HUES6 (cell line): ENCODE results near the gene RPS6KA4.
A peak's percentile ranks its signal among the peaks of the same experiment; 100 is the strongest.

Source experiments
- H3K27ac ChIP-seq: 2 replicates; pipeline ENCODE4 v1.7.0; 2013; ENCODE audit warnings: low read depth, mild to moderate bottlenecking, low read length, inconsistent platforms
- H3K27me3 ChIP-seq: 2 replicates; pipeline ENCODE4 v1.6.1; 2013; ENCODE audit warnings: low read length; ENCODE audit not compliant: control insufficient read depth, insufficient read depth
- H3K36me3 ChIP-seq: 2 replicates; pipeline ENCODE4 v1.6.1; 2013; ENCODE audit warnings: low read length; ENCODE audit not compliant: control insufficient read depth, insufficient read depth
- H3K4me1 ChIP-seq: 2 replicates; pipeline ENCODE4 v1.6.1; 2013; ENCODE audit warnings: low read length; ENCODE audit not compliant: control insufficient read depth, insufficient read depth
- H3K4me3 ChIP-seq: 2 replicates; pipeline ENCODE4 v1.5.1; 2013; ENCODE audit warnings: low read depth, low read length
- H3K9ac ChIP-seq: one replicate; pipeline ENCODE4 v1.6.1; 2013; ENCODE audit warnings: mild to moderate bottlenecking, low read length
- H3K9me3 ChIP-seq: 2 replicates; pipeline ENCODE4 v1.6.1; 2013; ENCODE audit warnings: low read depth, low read length; ENCODE audit not compliant: control insufficient read depth, insufficient read depth

Gene RPS6KA4

GRCh38 chr11:64331569-64332371 lies 27.2 kb upstream of the RPS6KA4 start:
- no peak overlapping the region for H3K4me3 ChIP-seq
- H3K9me3 ChIP-seq = no peaks in the 10 kb centered on the region
- no peaks in the 10 kb centered on the region for H3K27me3 ChIP-seq
- H3K9ac ChIP-seq = peak overlapping the region; percentile 0
- H3K36me3 ChIP-seq = no peaks in the 10 kb centered on the region
- H3K4me1 ChIP-seq = peaks cover 16% of the 10 kb centered on the region
- H3K27ac ChIP-seq = no peak overlapping the region

DNA sequence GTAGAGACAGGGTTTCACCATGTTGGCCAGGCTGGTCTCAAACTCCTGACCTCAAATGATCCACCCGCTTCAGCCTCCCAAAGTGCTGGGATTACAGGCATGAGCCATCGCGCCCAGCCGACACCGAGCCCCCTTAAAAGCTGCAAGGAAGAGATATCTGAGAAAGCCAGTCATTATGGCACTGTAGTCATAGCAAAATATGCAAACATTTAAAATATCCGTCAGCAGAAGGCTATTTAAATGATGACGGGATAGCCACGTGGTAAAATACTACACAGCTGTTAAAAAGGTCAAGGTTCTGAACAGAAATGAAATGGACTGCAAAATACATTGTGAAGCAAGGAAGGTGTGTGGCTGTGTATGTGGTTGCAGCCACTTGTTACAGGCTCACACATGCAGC lies 25.4 kb upstream of the RPS6KA4 start:
- no peaks in the 10 kb centered on the region for H3K9me3 ChIP-seq
- H3K27ac ChIP-seq = no peak overlapping the region
- H3K27me3 ChIP-seq = no peaks in the 10 kb centered on the region
- H3K9ac ChIP-seq = no peak overlapping the region
- H3K36me3 ChIP-seq = no peaks in the 10 kb centered on the region
- H3K4me1 ChIP-seq = peaks cover 16% of the 10 kb centered on the region
- no peak overlapping the region for H3K4me3 ChIP-seq

- Histone ChIP-seq H3K9ac (no peak overlapping the region), H3K27ac (no peak overlapping the region), H3K36me3 (no peaks in the 10 kb centered on the region), H3K27me3 (no peaks in the 10 kb centered on the region), H3K4me3 (no peak overlapping the region), H3K9me3 (no peaks in the 10 kb centered on the region), H3K4me1 (peaks cover 16% of the 10 kb centered on the region)
Observed at GRCh38 chr11:64334764-64335735, 23.9 kb upstream of the RPS6KA4 start.

GRCh38 chr11:64337538-64338249 lies 21.3 kb upstream of the RPS6KA4 start:
- H3K4me3 ChIP-seq = no peak overlapping the region
- H3K9ac ChIP-seq = no peak overlapping the region
- H3K27ac ChIP-seq = no peak overlapping the region
- no peaks in the 10 kb centered on the region for H3K27me3 ChIP-seq
- no peaks in the 10 kb centered on the region for H3K36me3 ChIP-seq
- no peaks in the 10 kb centered on the region for H3K9me3 ChIP-seq
- H3K4me1 ChIP-seq = peaks cover 12% of the 10 kb centered on the region

GRCh38 chr11:64338716-64339115 lies 20.2 kb upstream of the RPS6KA4 start:
- Histone ChIP-seq H3K27me3 (no peaks in the 10 kb centered on the region), H3K27ac (no peak overlapping the region), H3K4me3 (no peak overlapping the region), H3K9me3 (no peaks in the 10 kb centered on the region), H3K9ac (no peak overlapping the region), H3K4me1 (peaks cover 20% of the 10 kb centered on the region), H3K36me3 (no peaks in the 10 kb centered on the region)

DNA sequence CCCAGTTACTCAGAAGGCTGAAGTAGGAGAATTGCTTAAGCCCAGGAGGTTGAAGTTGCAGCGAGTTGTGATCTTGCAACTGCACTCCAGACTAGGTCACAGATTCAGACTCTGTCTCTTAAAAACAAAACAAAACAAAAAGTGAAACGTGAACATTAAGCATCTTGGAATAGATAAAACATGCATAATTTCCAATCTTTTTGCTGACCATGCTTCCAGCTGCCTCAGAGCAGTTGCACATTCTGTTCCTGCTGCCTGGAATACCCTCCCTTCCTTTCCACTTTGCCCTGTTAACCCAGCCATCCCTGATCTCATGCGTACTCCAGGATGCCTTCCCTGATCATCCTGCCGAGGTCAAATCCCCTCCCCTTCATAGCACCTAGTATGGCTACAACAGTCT lies 19.7 kb upstream of the RPS6KA4 start:
- Histone ChIP-seq H3K27me3 (no peaks in the 10 kb centered on the region), H3K9me3 (no peaks in the 10 kb centered on the region), H3K27ac (no peak overlapping the region), H3K9ac (no peak overlapping the region), H3K4me3 (no peak overlapping the region), H3K4me1 (peaks cover 20% of the 10 kb centered on the region), H3K36me3 (no peaks in the 10 kb centered on the region)

DNA sequence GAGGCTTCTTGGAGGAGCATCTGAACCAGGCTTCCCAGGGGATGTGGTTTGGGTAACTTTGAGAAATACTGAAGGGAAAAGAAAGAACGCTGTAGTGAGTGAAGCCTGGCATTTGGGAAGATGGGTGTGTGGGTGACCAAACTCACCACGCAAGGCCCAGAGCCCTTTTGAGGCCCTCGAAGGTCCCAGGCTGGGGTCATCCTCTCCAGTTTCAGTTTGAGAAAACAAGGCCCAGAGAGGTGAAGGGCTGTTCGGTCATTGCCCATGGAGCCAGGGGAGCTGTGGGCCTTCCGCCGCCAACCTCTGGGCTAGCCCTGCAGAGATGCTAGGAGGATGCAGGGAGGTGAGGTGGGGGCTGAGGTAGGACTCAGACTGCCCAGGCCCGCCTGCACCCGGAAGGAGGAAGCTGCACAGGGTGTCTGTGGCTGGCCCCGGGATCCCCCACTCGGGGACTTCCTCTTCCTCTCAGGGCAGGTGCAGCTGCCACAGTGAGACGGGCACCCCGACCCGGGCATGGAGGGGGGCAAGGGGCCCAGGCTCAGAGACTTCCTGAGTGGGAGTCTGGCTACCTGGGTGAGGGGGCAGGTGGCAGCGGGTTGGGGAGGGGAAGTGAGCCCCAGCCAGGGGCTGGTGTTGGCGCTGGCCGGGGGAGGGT lies 19.1 kb upstream of the RPS6KA4 start, which contains the start of gene CCDC88B:
Gene CCDC88B (plus strand): TSS at position 451 of the 655 bp plus-strand sequence. CDS start 63 bp downstream, at position 514.
- Histone ChIP-seq H3K27me3 (no peaks in the 10 kb centered on the region), H3K9ac (no peak within 1 kb of the TSS), H3K36me3 (no peaks in the 10 kb centered on the region), H3K4me3 (peak within 1 kb of the TSS; percentile 76), H3K9me3 (no peaks in the 10 kb centered on the region), H3K27ac (no peak within 1 kb of the TSS), H3K4me1 (peaks cover 20% of the 10 kb centered on the region)

DNA sequence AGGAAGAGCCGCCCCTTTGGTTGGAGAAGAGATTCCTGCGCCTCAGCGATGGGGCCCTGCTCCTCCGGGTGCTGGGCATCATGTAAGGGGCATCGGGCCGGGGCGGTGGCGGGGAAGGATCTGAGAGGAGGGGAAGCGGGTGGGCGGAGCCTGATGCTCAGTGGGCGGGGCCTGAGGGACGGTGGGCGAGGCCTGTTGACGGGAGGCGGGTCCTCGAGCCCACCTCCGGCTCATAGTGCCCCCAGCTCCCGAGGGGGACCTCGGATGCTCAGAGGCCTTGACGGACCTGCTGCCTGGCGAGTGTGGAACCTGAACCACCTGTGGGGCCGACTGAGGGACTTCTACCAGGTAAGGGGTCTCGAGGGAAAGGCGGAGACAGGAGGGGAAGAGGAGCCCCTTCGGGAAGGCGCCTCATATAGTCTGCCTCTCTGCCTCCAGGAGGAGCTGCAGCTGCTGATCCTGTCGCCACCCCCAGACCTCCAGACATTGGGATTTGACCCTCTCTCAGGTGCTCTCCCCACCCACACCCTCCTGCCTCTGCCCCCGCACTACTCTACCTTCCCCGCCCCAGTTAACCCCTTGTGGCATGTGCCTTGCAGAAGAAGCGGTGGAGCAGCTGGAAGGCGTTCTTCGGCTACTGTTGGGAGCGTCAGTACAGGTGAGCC lies 18.2 kb upstream of the RPS6KA4 start:
- Histone ChIP-seq H3K27me3 (no peaks in the 10 kb centered on the region), H3K4me1 (peaks cover 20% of the 10 kb centered on the region), H3K9ac (no peak overlapping the region), H3K27ac (no peak overlapping the region), H3K9me3 (no peaks in the 10 kb centered on the region), H3K36me3 (no peaks in the 10 kb centered on the region), H3K4me3 (peak overlapping the region; percentile 76)

DNA sequence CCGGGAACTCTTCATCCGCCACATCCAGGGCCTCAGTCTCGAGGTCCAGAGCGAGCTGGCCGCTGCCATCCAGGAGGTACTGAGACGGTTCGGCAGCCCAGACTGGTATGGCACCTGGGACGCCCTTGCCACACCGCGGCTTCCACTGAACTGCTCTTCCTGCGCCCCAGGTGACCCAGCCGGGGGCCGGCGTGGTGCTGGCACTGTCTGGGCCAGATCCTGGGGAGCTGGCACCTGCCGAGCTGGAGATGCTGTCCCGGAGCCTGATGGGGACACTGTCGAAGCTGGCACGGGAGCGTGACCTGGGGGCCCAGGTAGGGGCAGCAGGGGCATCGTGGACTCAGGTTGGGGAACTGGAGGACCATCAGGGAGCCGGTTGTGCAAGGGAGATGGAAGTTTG lies 17.5 kb upstream of the RPS6KA4 start:
- H3K9ac ChIP-seq = no peak overlapping the region
- H3K4me1 ChIP-seq = peaks cover 20% of the 10 kb centered on the region
- no peak overlapping the region for H3K27ac ChIP-seq
- no peaks in the 10 kb centered on the region for H3K27me3 ChIP-seq
- no peaks in the 10 kb centered on the region for H3K9me3 ChIP-seq
- H3K36me3 ChIP-seq = no peaks in the 10 kb centered on the region
- H3K4me3 ChIP-seq = peak overlapping the region; percentile 76
